ENCODE data around the gene ZNF469. TPM values are rescaled to one million over a fixed set of nuclear protein-coding genes. Genes with fewer than 3 reads are reported as not detected.

ZNF469 gene
- total RNA-seq, 4 donors from 2014 or later, result 0.87 to 1.8 (median 1.1) TPM

DNA sequence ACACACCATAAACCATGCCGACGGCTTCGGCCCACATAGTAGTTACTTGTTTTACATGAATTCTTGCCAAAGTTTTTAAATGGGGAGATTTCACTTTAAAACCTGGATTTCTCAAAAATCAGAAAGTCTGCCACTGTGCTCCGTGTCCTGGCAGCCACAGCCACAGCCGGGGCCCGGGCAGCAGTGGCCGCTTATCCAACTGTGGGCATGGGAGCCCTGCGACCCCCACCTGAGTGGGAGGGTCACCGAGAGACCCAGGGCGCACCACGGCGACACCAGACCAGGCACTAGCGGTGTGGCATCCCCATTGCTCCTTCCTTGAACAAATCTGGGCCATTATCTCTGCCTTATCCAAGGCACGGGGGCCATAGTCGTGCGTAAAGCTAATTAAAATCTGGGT is 30.0 kb downstream of the ZNF469 start:
- Histone ChIP-seq H3K9me3 (no peaks in the 10 kb centered on the region), H3K27ac (no peak overlapping the region), H3K4me1 (peaks cover 0 to 5% (median 0%) of the 10 kb centered on the region in 4 donors), H3K4me3 (no peak overlapping the region), H3K27me3 (peaks cover 0 to 3% of the 10 kb centered on the region in 2 donors), H3K36me3 (no peaks in the 10 kb centered on the region)
- 71% methylated on average over 16 of the region's 16 CpGs for WGBS, 2 donors
- DNase-seq (ENCODE audit: low spot score in 2 of 2), result no peak
- no peak for TF ChIP-seq POLR2A (IDR thresholded peaks at IDR 0.05)
- TF ChIP-seq, protein P1, sequence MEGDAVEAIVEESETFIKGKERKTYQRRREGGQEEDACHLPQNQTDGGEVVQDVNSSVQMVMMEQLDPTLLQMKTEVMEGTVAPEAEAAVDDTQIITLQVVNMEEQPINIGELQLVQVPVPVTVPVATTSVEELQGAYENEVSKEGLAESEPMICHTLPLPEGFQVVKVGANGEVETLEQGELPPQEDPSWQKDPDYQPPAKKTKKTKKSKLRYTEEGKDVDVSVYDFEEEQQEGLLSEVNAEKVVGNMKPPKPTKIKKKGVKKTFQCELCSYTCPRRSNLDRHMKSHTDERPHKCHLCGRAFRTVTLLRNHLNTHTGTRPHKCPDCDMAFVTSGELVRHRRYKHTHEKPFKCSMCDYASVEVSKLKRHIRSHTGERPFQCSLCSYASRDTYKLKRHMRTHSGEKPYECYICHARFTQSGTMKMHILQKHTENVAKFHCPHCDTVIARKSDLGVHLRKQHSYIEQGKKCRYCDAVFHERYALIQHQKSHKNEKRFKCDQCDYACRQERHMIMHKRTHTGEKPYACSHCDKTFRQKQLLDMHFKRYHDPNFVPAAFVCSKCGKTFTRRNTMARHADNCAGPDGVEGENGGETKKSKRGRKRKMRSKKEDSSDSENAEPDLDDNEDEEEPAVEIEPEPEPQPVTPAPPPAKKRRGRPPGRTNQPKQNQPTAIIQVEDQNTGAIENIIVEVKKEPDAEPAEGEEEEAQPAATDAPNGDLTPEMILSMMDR (IDR thresholded peaks at IDR 0.05), result no peak
- TF ChIP-seq EP300 (IDR thresholded peaks at IDR 0.05), result no peak

GRCh38 chr16:88413231-88413630 is 30.5 kb downstream of the ZNF469 start:
- Histone ChIP-seq H3K4me3 (no peak overlapping the region), H3K27me3 (peaks cover 0 to 3% of the 10 kb centered on the region in 2 donors), H3K27ac (no peak overlapping the region), H3K4me1 (peaks cover 0 to 5% (median 0%) of the 10 kb centered on the region in 4 donors), H3K9me3 (no peaks in the 10 kb centered on the region), H3K36me3 (no peaks in the 10 kb centered on the region)
- WGBS, 2 donors, result 84 to 86% methylated on average over 11 to 12 of the region's 12 CpGs
- TF ChIP-seq, protein P1 (IDR thresholded peaks at IDR 0.05), result no peak
- TF ChIP-seq EP300 (IDR thresholded peaks at IDR 0.05) (no peak), POLR2A (IDR thresholded peaks at IDR 0.05) (no peak)
- DNase-seq (ENCODE audit: low spot score in 2 of 2), result no peak

DNA sequence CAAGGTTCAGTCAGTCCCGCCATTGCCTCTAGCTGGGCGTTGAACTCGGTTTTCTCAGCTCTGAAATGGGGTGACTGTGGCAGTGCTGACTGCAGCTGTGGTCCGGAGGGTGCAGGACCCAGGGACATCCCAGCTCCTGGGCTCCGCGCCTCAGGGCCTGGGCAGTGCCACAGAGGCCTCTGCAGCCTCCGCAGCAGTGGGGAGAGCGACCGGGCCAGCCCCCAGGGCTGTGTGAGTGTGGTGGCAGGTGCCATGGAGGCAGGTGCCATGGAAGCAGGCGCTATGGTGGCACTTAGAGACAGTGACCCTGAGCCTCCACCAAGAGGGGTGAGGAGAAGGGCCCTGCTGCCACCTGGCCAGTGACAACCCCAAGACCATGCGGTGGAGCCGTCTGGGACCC is 30.9 kb downstream of the ZNF469 start:
- Histone ChIP-seq H3K36me3 (no peaks in the 10 kb centered on the region), H3K27me3 (peaks cover 0 to 3% of the 10 kb centered on the region in 2 donors), H3K9me3 (no peaks in the 10 kb centered on the region), H3K4me3 (no peak overlapping the region), H3K4me1 (peaks cover 0 to 2% (median 0%) of the 10 kb centered on the region in 4 donors), H3K27ac (no peak overlapping the region)
- DNase-seq (ENCODE audit: low spot score in 2 of 2), result no peak
- WGBS, 2 donors, result 91 to 96% methylated on average over 12 of the region's 12 CpGs
- TF ChIP-seq POLR2A (IDR thresholded peaks at IDR 0.05) (no peak), EP300 (IDR thresholded peaks at IDR 0.05) (no peak)
- TF ChIP-seq, protein P1 (IDR thresholded peaks at IDR 0.05), result no peak

DNA sequence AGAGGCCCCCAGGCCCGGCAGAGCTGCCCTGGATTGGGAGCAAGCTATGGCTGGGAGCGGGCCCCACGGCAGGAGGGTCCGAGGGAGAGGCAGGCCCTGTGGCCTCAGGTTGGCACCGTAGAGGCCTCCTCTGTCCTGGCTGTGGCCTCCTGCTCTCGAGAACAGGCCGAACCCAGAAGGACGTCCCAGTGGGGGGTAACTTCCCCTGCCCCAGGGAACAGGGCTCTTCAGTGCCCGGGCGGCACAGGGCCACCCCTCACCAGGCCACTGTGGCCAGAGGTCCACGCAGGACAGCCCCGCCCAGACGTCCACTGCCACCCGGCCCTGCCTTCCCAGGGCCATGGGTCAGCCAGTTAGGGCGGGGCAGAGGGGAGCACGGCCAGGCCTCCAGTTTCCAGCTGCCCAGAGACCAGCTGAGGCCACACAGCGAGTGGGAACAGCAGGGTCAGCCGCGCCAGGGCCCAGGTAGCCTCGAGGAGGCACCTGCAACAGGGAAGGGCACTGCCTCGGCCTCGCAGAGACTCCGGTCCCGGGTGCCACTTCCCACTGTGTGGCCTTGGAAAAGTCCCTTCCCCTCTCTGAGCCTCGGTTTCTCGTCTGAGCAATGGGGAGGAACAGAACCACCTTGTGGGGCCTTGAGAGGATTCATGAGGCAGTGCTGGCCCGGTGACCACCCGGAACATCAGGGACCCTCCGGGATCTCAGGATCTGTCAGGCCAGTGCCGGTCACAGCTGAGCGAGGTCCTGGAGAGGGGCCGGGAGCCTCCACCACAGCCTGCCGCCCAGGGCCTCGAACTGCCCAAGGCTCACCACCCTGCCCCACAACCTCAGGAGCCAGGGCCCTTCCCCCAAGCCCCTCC is 32.0 kb downstream of the ZNF469 start:
- Histone ChIP-seq H3K36me3 (no peaks in the 10 kb centered on the region), H3K27ac (no peak overlapping the region), H3K4me3 (no peak overlapping the region), H3K9me3 (no peaks in the 10 kb centered on the region), H3K27me3 (peaks cover 0 to 3% of the 10 kb centered on the region in 2 donors), H3K4me1 (no peaks in the 10 kb centered on the region)
- no peak for DNase-seq (ENCODE audit: low spot score in 2 of 2)
- WGBS, 2 donors, result 86% methylated on average over 14 to 22 of the region's 34 CpGs
- TF ChIP-seq, protein P1 (IDR thresholded peaks at IDR 0.05), result no peak
- no peak for TF ChIP-seq EP300 (IDR thresholded peaks at IDR 0.05)
- TF ChIP-seq POLR2A (IDR thresholded peaks at IDR 0.05), result no peak

- Histone ChIP-seq H3K9me3 (no peaks in the 10 kb centered on the region), H3K27me3 (peaks cover 0 to 3% of the 10 kb centered on the region in 2 donors), H3K4me3 (no peak overlapping the region), H3K27ac (no peak overlapping the region), H3K4me1 (no peaks in the 10 kb centered on the region), H3K36me3 (no peaks in the 10 kb centered on the region)
- 80 to 88% methylated on average over 3 to 5 of the region's 5 CpGs for WGBS, 2 donors
- TF ChIP-seq POLR2A (IDR thresholded peaks at IDR 0.05) (no peak), EP300 (IDR thresholded peaks at IDR 0.05) (no peak)
- TF ChIP-seq, protein P1 (IDR thresholded peaks at IDR 0.05), result no peak
- no peak for DNase-seq (ENCODE audit: low spot score in 2 of 2)
These were observed 32.6 kb downstream of the ZNF469 start for GRCh38 chr16:88415381-88415705.
